B cell (primary cell): ENCODE measurements around the gene ZBTB33. TPM values are rescaled to one million over a fixed set of nuclear protein-coding genes. Genes with fewer than 3 reads are reported as not detected.

Experiments
- ATAC-seq: fragments of 200-7000 bp; cut with Tn5 transposase; one replicate; pipeline ENCODE4 v1.10.0; 2021; ENCODE audit warnings: low read depth, mild to moderate bottlenecking, moderate number of reproducible peaks, moderate library complexity
- CTCF ChIA-PET: fragments of 350-600 bp; sonication (Branson Sonifier 250); formaldehyde crosslinking; loops from one replicate; lab custom pipeline; 2021; ENCODE audit warnings: antibody characterized with exemption, inconsistent platforms; lab: Charles Lee
- POLR2A ChIA-PET: fragments of 350-600 bp; sonication (Branson Sonifier 250); formaldehyde crosslinking; loops from one replicate; lab custom pipeline; 2021; ENCODE audit warnings: antibody characterized with exemption; lab: Charles Lee
- DNase-seq: peaks from one replicate; pipeline ENCODE4 v3.0.0; 2013
- H2AFZ ChIP-seq: 2 replicates; pipeline ENCODE4 v1.6.1; 2012; ENCODE audit warnings: mild to moderate bottlenecking, low read depth, low read length; ENCODE audit not compliant: insufficient read depth, poor library complexity, severe bottlenecking
- H3K27ac ChIP-seq, 2 donors: 1 replicate in 1 of 2; 2 replicates in 1 of 2; pipeline ENCODE4 v1.5.1; 2012 to 2013; ENCODE audit warnings: low read length in 2 of 2, mild to moderate bottlenecking in 2 of 2, moderate library complexity in 1 of 2
- H3K27me3 ChIP-seq, 4 experiments: fragments of 200-600 bp in 1 of 4; sonication (generic) in 1 of 4; replicated peaks in 1 of 4; 1 replicate in 2 of 4; 2 replicates in 2 of 4; pipeline versions ENCODE4 v1.6.1 to v1.7.0; 2013 to 2016; ENCODE audit warnings: low read length in 3 of 4, mild to moderate bottlenecking in 2 of 4, mixed read lengths in 1 of 4, moderate library complexity in 1 of 4; ENCODE audit not compliant: insufficient read depth in 4 of 4, control insufficient read depth in 3 of 4; ENCODE audit errors: control extremely low read depth in 1 of 4
- H3K36me3 ChIP-seq, 2 experiments: replicated peaks in 1 of 2; 1 replicate in 1 of 2; 2 replicates in 1 of 2; pipeline versions ENCODE4 v1.6.1 to v1.7.1; 2013; ENCODE audit warnings: low read length in 1 of 2; ENCODE audit not compliant: insufficient read depth in 2 of 2, control insufficient read depth in 1 of 2; ENCODE audit errors: control extremely low read depth in 1 of 2, extremely low read depth in 1 of 2
- H3K4me1 ChIP-seq, 2 donors: fragments of 200-600 bp in 1 of 2; sonication (generic) in 1 of 2; 1 replicate in 1 of 2; 2 replicates in 1 of 2; pipeline versions ENCODE4 v1.5.1 to v1.6.1; 2013 to 2017; ENCODE audit warnings: low read length in 2 of 2; ENCODE audit not compliant: control insufficient read depth in 2 of 2, insufficient read depth in 2 of 2
- H3K4me2 ChIP-seq: replicated peaks from 2 replicates; pipeline ENCODE3; 2012; ENCODE audit warnings: mild to moderate bottlenecking, low read depth, low read length; ENCODE audit not compliant: poor library complexity, severe bottlenecking
- H3K4me3 ChIP-seq, 5 experiments: fragments of 200-600 bp in 1 of 5; sonication (generic) in 1 of 5; 1 replicate in 3 of 5; 2 replicates in 2 of 5; pipeline versions ENCODE4 v1.5.1 to v1.7.0; 2011 to 2016; ENCODE audit warnings: low read length in 4 of 5, mild to moderate bottlenecking in 4 of 5, low read depth in 2 of 5, control low read depth in 1 of 5, moderate library complexity in 1 of 5; ENCODE audit not compliant: insufficient read depth in 1 of 5; ENCODE audit errors: control extremely low read depth in 1 of 5, extremely low read depth in 1 of 5
- H3K79me2 ChIP-seq: fragments of 200-600 bp; sonication (generic); one replicate; pipeline ENCODE4 v1.6.0; 2016; ENCODE audit warnings: low read length; ENCODE audit not compliant: control insufficient read depth, insufficient read depth
- H3K9ac ChIP-seq: fragments of 200-600 bp; sonication (generic); 2 replicates; pipeline ENCODE4 v1.6.1; 2017; ENCODE audit warnings: mild to moderate bottlenecking, low read length, moderate library complexity
- H3K9me3 ChIP-seq, 3 donors: one replicate each; pipeline versions ENCODE4 v1.6.1 to v1.7.1; 2013; ENCODE audit warnings: low read length in 2 of 3; ENCODE audit not compliant: control insufficient read depth in 2 of 3, insufficient read depth in 1 of 3; ENCODE audit errors: control extremely low read depth in 1 of 3
- H4K20me1 ChIP-seq: 2 replicates; pipeline ENCODE4 v1.6.0; 2012; ENCODE audit warnings: mild to moderate bottlenecking, low read length; ENCODE audit not compliant: insufficient read depth, control insufficient read depth, poor library complexity, severe bottlenecking
- H3K27ac Mint-ChIP-seq: one replicate; pipeline ENCODE4 v1.8.0; 2021; ENCODE audit warnings: mixed read lengths
- H3K27me3 Mint-ChIP-seq: one replicate; pipeline ENCODE4 v1.8.0; 2021; ENCODE audit warnings: mixed read lengths
- H3K4me1 Mint-ChIP-seq: one replicate; pipeline ENCODE4 v1.8.0; 2021; ENCODE audit warnings: mixed read lengths
- H3K4me3 Mint-ChIP-seq: one replicate; pipeline ENCODE4 v1.8.0; 2021; ENCODE audit warnings: mixed read lengths
- H3K9me3 Mint-ChIP-seq: one replicate; pipeline ENCODE4 v1.8.0; 2022; ENCODE audit warnings: mixed read lengths; ENCODE audit not compliant: insufficient read depth
- EZH2 ChIP-seq: IDR thresholded peaks from 2 replicates; pipeline ENCODE4 v1.6.1; 2012; ENCODE audit warnings: borderline replicate concordance, low read depth, mild to moderate bottlenecking, moderate library complexity, low read length; ENCODE audit not compliant: insufficient read depth, poor library complexity, severe bottlenecking
- WGBS: methylation state at CpG from one replicate; pipeline ENCODE4 v1.1.5; 2013; ENCODE audit warnings: missing lambda C conversion rate; ENCODE audit not compliant: insufficient coverage; 5-methylcytosine and 5-hydroxymethylcytosine counted together
- intact Hi-C: fragments of 100-400 bp; cut with micrococcal nuclease; formaldehyde crosslinking; loops from one replicate; pipeline ENCODE4 v1.10.0; 2022
- polyA plus RNA-seq: library from polyadenylated mRNA; depleted of rRNA; stranded (reverse); fragments of >200 nt; gene quantifications from 2 replicates; pipeline ENCODE4 v1.2.3, GENCODE V29; 2012
- total RNA-seq, 2 donors: library from RNA; stranded (reverse); fragments of 120-200 nt in 1 of 2; gene quantifications; 1 replicate in 1 of 2; 2 replicates in 1 of 2; pipeline versions ENCODE4 v1.2.3 to v1.2.4, GENCODE V29; 2013 to 2022
- TF ChIP-seq, protein P1 (sequence below): fragments of 200-600 bp; IDR thresholded peaks from one replicate; pipeline ENCODE4 v1.8.0; 2022; ENCODE audit warnings: antibody characterized with exemption, mild to moderate bottlenecking

Gene ZBTB33
- total and polyA plus RNA-seq, 2 donors (not counting 1 experiment from before 2014, with no cell fraction given) = 4.6 to 21.6 TPM

GRCh38 chrX:120251471-120252011 is 929 bp downstream of the ZBTB33 start:
- no peak for ATAC-seq
- POLR2A ChIA-PET = interaction anchor here (0.6 to 2.0 kb wide), 4 partner anchors 58 to 310 kb away, joined by 4 to 8 read pairs (median 6); no protein-coding TSS in a partner anchor

GRCh38 chrX:120253784-120254183 is 3.2 kb downstream of the ZBTB33 start:
- H3K4me2 ChIP-seq = no peak overlapping the region
- Mint-ChIP-seq H3K9me3 (no peaks in the 10 kb centered on the region), H3K27me3 (no peaks in the 10 kb centered on the region), H3K4me3 (no peak overlapping the region), H3K4me1 (peaks cover 20% of the 10 kb centered on the region), H3K27ac (no peak overlapping the region)
- H3K4me1 ChIP-seq = no peaks in the 10 kb centered on the region
- POLR2A ChIA-PET = no interaction called here
- H3K4me3 ChIP-seq = no peak overlapping the region
- no peaks in the 10 kb centered on the region for H3K27me3 ChIP-seq
- CTCF ChIA-PET = interaction anchor here (1.3 kb wide), 1 partner anchor 55 kb away, joined by 3 read pairs; no protein-coding TSS in a partner anchor
- H3K9ac ChIP-seq = no peak overlapping the region
- no peak for TF ChIP-seq EZH2
- TF ChIP-seq, protein P1, sequence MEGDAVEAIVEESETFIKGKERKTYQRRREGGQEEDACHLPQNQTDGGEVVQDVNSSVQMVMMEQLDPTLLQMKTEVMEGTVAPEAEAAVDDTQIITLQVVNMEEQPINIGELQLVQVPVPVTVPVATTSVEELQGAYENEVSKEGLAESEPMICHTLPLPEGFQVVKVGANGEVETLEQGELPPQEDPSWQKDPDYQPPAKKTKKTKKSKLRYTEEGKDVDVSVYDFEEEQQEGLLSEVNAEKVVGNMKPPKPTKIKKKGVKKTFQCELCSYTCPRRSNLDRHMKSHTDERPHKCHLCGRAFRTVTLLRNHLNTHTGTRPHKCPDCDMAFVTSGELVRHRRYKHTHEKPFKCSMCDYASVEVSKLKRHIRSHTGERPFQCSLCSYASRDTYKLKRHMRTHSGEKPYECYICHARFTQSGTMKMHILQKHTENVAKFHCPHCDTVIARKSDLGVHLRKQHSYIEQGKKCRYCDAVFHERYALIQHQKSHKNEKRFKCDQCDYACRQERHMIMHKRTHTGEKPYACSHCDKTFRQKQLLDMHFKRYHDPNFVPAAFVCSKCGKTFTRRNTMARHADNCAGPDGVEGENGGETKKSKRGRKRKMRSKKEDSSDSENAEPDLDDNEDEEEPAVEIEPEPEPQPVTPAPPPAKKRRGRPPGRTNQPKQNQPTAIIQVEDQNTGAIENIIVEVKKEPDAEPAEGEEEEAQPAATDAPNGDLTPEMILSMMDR = no peak
- intact Hi-C loops = loop anchor here (5.0 kb wide), 1 partner anchor 34 kb away; no protein-coding TSS in a partner anchor
- no peak overlapping the region for H2AFZ ChIP-seq
- peaks cover 11% of the 10 kb centered on the region for H3K79me2 ChIP-seq
- H3K9me3 ChIP-seq = no peaks in the 10 kb centered on the region
- no peaks in the 10 kb centered on the region for H4K20me1 ChIP-seq
- WGBS = no CpG with 5 or more reads among the region's 6 CpGs
- no peak overlapping the region for H3K27ac ChIP-seq
- no peak for DNase-seq
- no peak for ATAC-seq
- H3K36me3 ChIP-seq = peaks cover 0 to 23% of the 10 kb centered on the region in 2 experiments

More at GRCh38 chrX:120251471-120252011, 929 bp downstream of the ZBTB33 start:
- Histone ChIP-seq H3K4me1 (no peaks in the 10 kb centered on the region), H3K9ac (peak overlapping the region; percentile 70), H3K79me2 (peaks cover 11% of the 10 kb centered on the region), H3K4me2 (peak overlapping the region; percentile 68), H2AFZ (peak overlapping the region; percentile 69), H4K20me1 (no peaks in the 10 kb centered on the region), H3K27ac (peak overlapping the region; percentile 86 to 88), H3K4me3 (peak overlapping the region; percentile 69 to 77 (median 74)), H3K36me3 (peaks cover 0 to 23% of the 10 kb centered on the region in 2 experiments), H3K27me3 (no peaks in the 10 kb centered on the region), H3K9me3 (no peaks in the 10 kb centered on the region)
- peak overlapping the region; percentile 98 for H3K27ac Mint-ChIP-seq
- intact Hi-C loops = loop anchor here (2.0 to 5.0 kb wide), 2 partner anchors 36 to 217 kb away; partner anchors contain the start of gene LAMP2
- peaks cover 18% of the 10 kb centered on the region for H3K4me1 Mint-ChIP-seq
- H3K9me3 Mint-ChIP-seq = no peaks in the 10 kb centered on the region
- 0% methylated on average over 5 of the region's 28 CpGs for WGBS
- peak overlapping the region; percentile 88 for H3K4me3 Mint-ChIP-seq
- CTCF ChIA-PET = interaction anchor here (0.6 to 1.9 kb wide), 8 partner anchors 38 to 226 kb away, joined by 3 to 11 read pairs (median 4); no protein-coding TSS in a partner anchor
- peak; percentile 44 for DNase-seq
- H3K27me3 Mint-ChIP-seq = no peaks in the 10 kb centered on the region
- TF ChIP-seq, protein P1 = no peak
- TF ChIP-seq EZH2 = no peak
